Lower leg skin (tissue), 4 donors: ENCODE results near the gene ADAT3. TPM values are rescaled to one million over a fixed set of nuclear protein-coding genes. Genes with fewer than 3 reads are reported as not detected.

ENCODE experiments used
- DNase-seq, 2 donors: peaks; one replicate each; pipeline ENCODE4 v3.0.0-alpha.2; 2019; ENCODE audit warnings: low spot score in 2 of 2
- H3K4me3 ChIP-seq: fragments of 200-600 bp; sonication (generic); 2 replicates; pipeline ENCODE4 v1.5.1; 2017; ENCODE audit warnings: mild to moderate bottlenecking, low read depth; ENCODE audit not compliant: poor library complexity, severe bottlenecking
- CTCF ChIP-seq, 3 donors: fragments of 450-650 bp; IDR thresholded peaks; one replicate each; pipeline ENCODE4 v1.5.1; 2016; ENCODE audit warnings: antibody characterized with exemption in 3 of 3, mild to moderate bottlenecking in 3 of 3, moderate library complexity in 2 of 3
- POLR2A ChIP-seq, 2 donors: fragments of 450-650 bp; IDR thresholded peaks; one replicate each; pipeline ENCODE4 v1.6.1; 2016 to 2017; ENCODE audit warnings: antibody characterized with exemption in 2 of 2, mild to moderate bottlenecking in 1 of 2, moderate library complexity in 1 of 2
- WGBS, 2 donors: methylation state at CpG; one replicate each; pipeline ENCODE4 v1.1.5; 2018; 5-methylcytosine and 5-hydroxymethylcytosine counted together
- intact Hi-C: fragments of 100-400 bp; cut with DNase I; formaldehyde crosslinking; loops from one replicate; pipeline ENCODE4 v1.15.0; 2023; ENCODE audit warnings: low total_unique reads
- total RNA-seq, 4 donors: library from RNA; depleted of rRNA; stranded (reverse); fragments of >200 nt; gene quantifications; one replicate each; pipeline ENCODE4 v1.1.0, GENCODE V29; 2016

ADAT3 gene
- total RNA-seq, 4 donors from 2014 or later = 20.1 to 27.3 (median 25.7) TPM

DNA sequence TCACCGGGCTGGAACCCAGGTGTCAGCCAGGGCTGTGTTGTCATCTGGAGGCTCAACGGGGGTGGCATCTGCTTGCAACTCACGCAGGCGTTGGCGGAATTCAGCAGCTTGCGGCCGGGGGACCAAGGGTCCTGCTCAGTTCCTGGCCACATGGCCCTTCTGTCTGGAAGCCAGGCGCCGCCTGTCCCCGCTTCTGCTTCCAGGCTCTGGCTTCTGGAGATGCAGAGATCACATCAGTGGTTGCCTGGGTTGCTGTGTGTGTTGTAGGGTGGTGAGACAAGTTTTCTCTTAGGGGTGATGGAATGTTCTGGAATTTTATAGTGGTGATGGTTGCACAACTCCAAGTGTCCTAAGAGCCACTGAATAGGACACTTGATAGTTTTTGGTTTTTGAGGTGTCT is 5.0 kb downstream of the ADAT3 start:
- no peak for DNase-seq
- intact Hi-C loops = no loop called here
- no peak for TF ChIP-seq POLR2A (IDR thresholded peaks at IDR 0.05)
- TF ChIP-seq CTCF (IDR thresholded peaks at IDR 0.05) = no peak
- WGBS, 2 donors = 68 to 81% methylated on average over 10 of the region's 10 CpGs
- no peak overlapping the region for H3K4me3 ChIP-seq

DNA sequence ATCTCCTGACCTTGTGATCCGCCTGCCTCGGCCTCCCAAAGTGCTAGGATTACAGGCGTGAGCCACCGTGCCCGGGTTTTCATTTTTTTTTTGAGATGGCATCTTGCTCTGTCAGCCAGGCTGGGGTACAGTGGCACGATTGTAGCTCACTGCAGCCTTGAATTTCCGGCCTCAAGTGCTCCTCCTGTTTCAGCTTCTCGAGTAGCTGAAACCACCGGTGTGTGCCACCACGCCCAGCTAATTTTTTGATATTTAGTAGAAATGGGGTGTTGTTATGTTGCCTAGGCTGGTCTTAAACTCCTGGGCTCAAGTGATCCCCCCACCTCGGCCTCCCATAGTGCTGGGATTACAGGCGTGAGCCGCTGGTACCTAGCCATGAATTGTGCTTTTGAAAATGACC is 5.9 kb downstream of the ADAT3 start:
- TF ChIP-seq POLR2A (IDR thresholded peaks at IDR 0.05) (no peak), CTCF (IDR thresholded peaks at IDR 0.05) (no peak)
- H3K4me3 ChIP-seq = no peak overlapping the region
- WGBS, 2 donors = 83 to 86% methylated on average over 13 of the region's 13 CpGs
- intact Hi-C loops = no loop called here
- DNase-seq = no peak

DNA sequence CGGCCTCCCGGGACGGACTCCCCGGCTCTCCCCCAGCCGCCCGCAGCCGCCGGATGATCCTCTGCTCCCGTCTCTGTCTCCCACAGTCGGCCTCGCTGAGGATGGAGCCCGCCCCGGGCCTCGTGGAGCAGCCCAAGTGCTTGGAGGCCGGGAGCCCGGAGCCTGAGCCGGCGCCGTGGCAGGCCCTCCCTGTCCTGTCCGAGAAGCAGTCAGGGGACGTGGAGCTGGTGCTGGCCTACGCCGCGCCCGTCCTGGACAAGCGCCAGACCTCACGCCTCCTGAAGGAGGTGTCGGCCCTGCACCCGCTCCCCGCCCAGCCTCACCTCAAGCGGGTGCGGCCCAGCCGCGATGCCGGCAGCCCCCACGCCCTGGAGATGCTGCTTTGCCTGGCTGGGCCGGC is 6.8 kb downstream of the ADAT3 start:
- WGBS, 2 donors = 71 to 73% methylated on average over 3 to 33 of the region's 37 CpGs
- TF ChIP-seq CTCF (IDR thresholded peaks at IDR 0.05) (no peak), POLR2A (IDR thresholded peaks at IDR 0.05) (no peak)
- intact Hi-C loops = no loop called here

GRCh38 chr19:1912760-1913505 is 7.7 kb downstream of the ADAT3 start:
- DNase-seq = no peak
- TF ChIP-seq CTCF (IDR thresholded peaks at IDR 0.05) (no peak), POLR2A (IDR thresholded peaks at IDR 0.05) (no peak)
- WGBS, 2 donors = 94 to 97% methylated on average over 70 to 76 of the region's 77 CpGs
- H3K4me3 ChIP-seq = no peak overlapping the region
- intact Hi-C loops = no loop called here

More for the DNA sequence above, 6.8 kb downstream of the ADAT3 start:
- H3K4me3 ChIP-seq = no peak overlapping the region
- no peak for DNase-seq

GRCh38 chr19:1913781-1914577 is 8.8 kb downstream of the ADAT3 start:
- no peak for DNase-seq
- TF ChIP-seq CTCF (IDR thresholded peaks at IDR 0.05) = no peak
- TF ChIP-seq POLR2A (IDR thresholded peaks at IDR 0.05) = no peak
- H3K4me3 ChIP-seq = no peak overlapping the region
- 63 to 65% methylated on average over 20 to 23 of the region's 23 CpGs for WGBS, 2 donors
- intact Hi-C loops = no loop called here
